GM12878 (cell line): Measurements from ENCODE around the gene ADAMTS4. TPM values are rescaled to one million over a fixed set of nuclear protein-coding genes. Genes with fewer than 3 reads are reported as not detected.

Experiments
- CHD1 ChIP-seq: IDR thresholded peaks from 2 replicates; pipeline ENCODE4 v1.6.1; 2012; ENCODE audit warnings: low read depth, low read length, improper control_type of control experiment
- HDGF ChIP-seq: fragments of 450-650 bp; IDR thresholded peaks from 2 replicates; pipeline ENCODE4 v1.6.1; 2016; ENCODE audit warnings: antibody characterized with exemption
- MTA3 ChIP-seq: IDR thresholded peaks from 2 replicates; pipeline ENCODE4 v1.6.1; 2012; ENCODE audit warnings: low read length, inconsistent platforms, borderline replicate concordance
- MYB ChIP-seq: fragments of 150-350 bp; IDR thresholded peaks from 2 replicates; pipeline ENCODE4 v1.6.1; 2014; ENCODE audit warnings: mild to moderate bottlenecking, low read depth, low read length, borderline replicate concordance
- NR2F1 ChIP-seq: fragments of 450-650 bp; conservative IDR thresholded peaks from 2 replicates; pipeline ENCODE4 v1.6.1; 2017; ENCODE audit warnings: mild to moderate bottlenecking
- POLR2A ChIP-seq: IDR thresholded peaks from 2 replicates; pipeline ENCODE4 v1.6.1; 2011; ENCODE audit warnings: low read depth, mild to moderate bottlenecking, low read length
- RB1 ChIP-seq: fragments of 450-650 bp; formaldehyde crosslinking; IDR thresholded peaks from 2 replicates; pipeline ENCODE4 v1.6.1; 2017; ENCODE audit warnings: mild to moderate bottlenecking, borderline replicate concordance
- RBBP5 ChIP-seq: fragments of 200-600 bp; sonication (generic); conservative IDR thresholded peaks from 2 replicates; pipeline ENCODE4 v1.6.1; 2016
- REST ChIP-seq: IDR thresholded peaks from 2 replicates; pipeline ENCODE4 v1.6.1; 2012; ENCODE audit warnings: mild to moderate bottlenecking, low read depth, low read length
- SUZ12 ChIP-seq: fragments of 200-600 bp; sonication (generic); IDR thresholded peaks from one replicate; pipeline ENCODE4 v1.6.1; 2018; ENCODE audit warnings: antibody characterized with exemption, mild to moderate bottlenecking; ENCODE audit not compliant: unreplicated experiment
- TBL1XR1 ChIP-seq: IDR thresholded peaks from 2 replicates; pipeline ENCODE4 v1.6.1; 2012; ENCODE audit warnings: low read depth, low read length, improper control_type of control experiment
- ZBTB11 ChIP-seq: fragments of 450-650 bp; formaldehyde crosslinking; IDR thresholded peaks from 2 replicates; pipeline ENCODE4 v1.5.0; 2022; ENCODE audit warnings: mild to moderate bottlenecking, missing genetic modification characterization
- polyA plus RNA-seq, 11 experiments: library from polyadenylated mRNA; depleted of rRNA in 4 of 11; unstranded in 6 of 11; stranded (reverse) in 5 of 11; fragments of >200 nt; fragmentation: Nextera tagmentation in 4 of 11; fragmentation: Illumina TruSeq in 1 of 11; extraction: Ambion mirVana in 4 of 11; extraction: Trizol in 1 of 11; gene quantifications; 1 replicate in 1 of 11; 2 replicates in 10 of 11; pipeline versions ENCODE4 v1.2.1 to v1.2.3, GENCODE V29; 2011 to 2016; ENCODE audit warnings: inconsistent platforms in 2 of 11, missing spikeins in 2 of 11, low read depth in 1 of 11
- total RNA-seq, 4 experiments: library from RNA; depleted of rRNA in 3 of 4; stranded (reverse); fragments of >200 nt in 3 of 4; fragmentation: Illumina TruSeq in 1 of 4; extraction: Trizol in 1 of 4; gene quantifications; 2 replicates each; pipeline versions ENCODE4 v1.2.1 to v1.2.3, GENCODE V29; 2013 to 2021
- TF ChIP-seq, protein P1 (sequence below): fragments of 450-650 bp; IDR thresholded peaks from 2 replicates; pipeline ENCODE4 v1.6.1; 2016; ENCODE audit warnings: mild to moderate bottlenecking, moderate library complexity, borderline replicate concordance
- TF ChIP-seq, protein P2 (sequence below): IDR thresholded peaks from 2 replicates; pipeline ENCODE4 v1.6.1; 2012; ENCODE audit warnings: low read length, inconsistent platforms
- TF ChIP-seq, protein P3 (sequence below): fragments of 450-650 bp; IDR thresholded peaks from 2 replicates; pipeline ENCODE4 v1.6.1; 2016; ENCODE audit warnings: mild to moderate bottlenecking

Gene ADAMTS4
- total and polyA plus RNA-seq, 10 of the 15 experiments (the other 5 are each of a cell fraction or from before 2014, with no cell fraction given): 0.01 to 0.13 (median 0.05) TPM; not detected in 2

DNA sequence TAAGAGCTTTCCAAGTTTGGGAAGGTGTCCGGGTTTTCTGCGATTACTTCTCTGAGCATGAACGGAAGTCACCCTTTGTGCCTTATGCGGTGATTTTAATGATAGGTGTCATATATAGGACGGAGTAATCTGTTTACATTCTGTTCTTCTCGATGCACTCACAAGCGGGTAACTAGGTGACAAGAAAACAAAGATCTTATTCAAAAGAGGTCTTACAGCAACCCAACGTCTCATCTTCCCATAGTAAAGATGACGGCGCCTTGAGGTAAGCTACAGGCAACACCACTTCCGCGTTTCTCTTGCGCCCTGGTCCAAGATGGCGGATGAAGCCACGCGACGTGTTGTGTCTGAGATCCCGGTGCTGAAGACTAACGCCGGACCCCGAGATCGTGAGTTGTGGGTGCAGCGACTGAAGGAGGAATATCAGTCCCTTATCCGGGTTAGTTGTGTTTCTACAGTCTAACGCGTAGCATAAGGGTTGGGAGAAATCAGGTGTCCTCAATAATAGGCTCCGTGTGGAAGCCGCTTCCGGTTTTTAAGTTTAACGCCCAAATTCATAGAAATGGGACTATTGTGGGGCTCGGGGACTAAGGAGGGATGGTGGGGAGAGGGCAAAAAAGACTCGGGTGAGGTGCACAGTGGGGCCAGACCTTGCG is 45.0 kb downstream of the ADAMTS4 start, which contains the start of gene UFC1 (continued):
- TF ChIP-seq, protein P1, sequence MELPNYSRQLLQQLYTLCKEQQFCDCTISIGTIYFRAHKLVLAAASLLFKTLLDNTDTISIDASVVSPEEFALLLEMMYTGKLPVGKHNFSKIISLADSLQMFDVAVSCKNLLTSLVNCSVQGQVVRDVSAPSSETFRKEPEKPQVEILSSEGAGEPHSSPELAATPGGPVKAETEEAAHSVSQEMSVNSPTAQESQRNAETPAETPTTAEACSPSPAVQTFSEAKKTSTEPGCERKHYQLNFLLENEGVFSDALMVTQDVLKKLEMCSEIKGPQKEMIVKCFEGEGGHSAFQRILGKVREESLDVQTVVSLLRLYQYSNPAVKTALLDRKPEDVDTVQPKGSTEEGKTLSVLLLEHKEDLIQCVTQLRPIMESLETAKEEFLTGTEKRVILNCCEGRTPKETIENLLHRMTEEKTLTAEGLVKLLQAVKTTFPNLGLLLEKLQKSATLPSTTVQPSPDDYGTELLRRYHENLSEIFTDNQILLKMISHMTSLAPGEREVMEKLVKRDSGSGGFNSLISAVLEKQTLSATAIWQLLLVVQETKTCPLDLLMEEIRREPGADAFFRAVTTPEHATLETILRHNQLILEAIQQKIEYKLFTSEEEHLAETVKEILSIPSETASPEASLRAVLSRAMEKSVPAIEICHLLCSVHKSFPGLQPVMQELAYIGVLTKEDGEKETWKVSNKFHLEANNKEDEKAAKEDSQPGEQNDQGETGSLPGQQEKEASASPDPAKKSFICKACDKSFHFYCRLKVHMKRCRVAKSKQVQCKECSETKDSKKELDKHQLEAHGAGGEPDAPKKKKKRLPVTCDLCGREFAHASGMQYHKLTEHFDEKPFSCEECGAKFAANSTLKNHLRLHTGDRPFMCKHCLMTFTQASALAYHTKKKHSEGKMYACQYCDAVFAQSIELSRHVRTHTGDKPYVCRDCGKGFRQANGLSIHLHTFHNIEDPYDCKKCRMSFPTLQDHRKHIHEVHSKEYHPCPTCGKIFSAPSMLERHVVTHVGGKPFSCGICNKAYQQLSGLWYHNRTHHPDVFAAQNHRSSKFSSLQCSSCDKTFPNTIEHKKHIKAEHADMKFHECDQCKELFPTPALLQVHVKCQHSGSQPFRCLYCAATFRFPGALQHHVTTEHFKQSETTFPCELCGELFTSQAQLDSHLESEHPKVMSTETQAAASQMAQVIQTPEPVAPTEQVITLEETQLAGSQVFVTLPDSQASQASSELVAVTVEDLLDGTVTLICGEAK: peak; percentile 99
- TF ChIP-seq CHD1 (0 out of 2 replicates have a peak, but pooled peaks have one; percentile 51), NR2F1 (no peak; the same call in 1 of the 2 replicates), POLR2A (peak; percentile 97), ZBTB11 (CRISPR knock-in tag) (peak; percentile 89), TBL1XR1 (0 out of 2 replicates have a peak, but pooled peaks have one; percentile 44), MTA3 (0 out of 2 replicates have a peak, but pooled peaks have one; percentile 52), RB1 (peak; percentile 79; the same call in 1 of the 2 replicates), MYB (no peak), SUZ12 (no peak), RBBP5 (no peak), REST (0 out of 2 replicates have a peak, but pooled peaks have one; percentile 5), HDGF (no peak)
- TF ChIP-seq, protein P2, sequence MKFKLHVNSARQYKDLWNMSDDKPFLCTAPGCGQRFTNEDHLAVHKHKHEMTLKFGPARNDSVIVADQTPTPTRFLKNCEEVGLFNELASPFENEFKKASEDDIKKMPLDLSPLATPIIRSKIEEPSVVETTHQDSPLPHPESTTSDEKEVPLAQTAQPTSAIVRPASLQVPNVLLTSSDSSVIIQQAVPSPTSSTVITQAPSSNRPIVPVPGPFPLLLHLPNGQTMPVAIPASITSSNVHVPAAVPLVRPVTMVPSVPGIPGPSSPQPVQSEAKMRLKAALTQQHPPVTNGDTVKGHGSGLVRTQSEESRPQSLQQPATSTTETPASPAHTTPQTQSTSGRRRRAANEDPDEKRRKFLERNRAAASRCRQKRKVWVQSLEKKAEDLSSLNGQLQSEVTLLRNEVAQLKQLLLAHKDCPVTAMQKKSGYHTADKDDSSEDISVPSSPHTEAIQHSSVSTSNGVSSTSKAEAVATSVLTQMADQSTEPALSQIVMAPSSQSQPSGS: 0 out of 2 replicates have a peak, but pooled peaks have one; percentile 12
- TF ChIP-seq, protein P3, sequence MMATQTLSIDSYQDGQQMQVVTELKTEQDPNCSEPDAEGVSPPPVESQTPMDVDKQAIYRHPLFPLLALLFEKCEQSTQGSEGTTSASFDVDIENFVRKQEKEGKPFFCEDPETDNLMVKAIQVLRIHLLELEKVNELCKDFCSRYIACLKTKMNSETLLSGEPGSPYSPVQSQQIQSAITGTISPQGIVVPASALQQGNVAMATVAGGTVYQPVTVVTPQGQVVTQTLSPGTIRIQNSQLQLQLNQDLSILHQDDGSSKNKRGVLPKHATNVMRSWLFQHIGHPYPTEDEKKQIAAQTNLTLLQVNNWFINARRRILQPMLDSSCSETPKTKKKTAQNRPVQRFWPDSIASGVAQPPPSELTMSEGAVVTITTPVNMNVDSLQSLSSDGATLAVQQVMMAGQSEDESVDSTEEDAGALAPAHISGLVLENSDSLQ: peak; percentile 43; the same call in 1 of the 2 replicates
